HK-2 (cell line): Measurements from ENCODE around the gene COL4A2.

Experiments used
- DNase-seq: peaks from one replicate; pipeline ENCODE4 v3.0.0-alpha.2; 2018; ENCODE audit not compliant: unreplicated experiment

Gene COL4A2

GRCh38 chr13:110322126-110322827, 15.2 kb downstream of the COL4A2 start:
- no peak for DNase-seq

- DNase-seq = no peak
Observed at GRCh38 chr13:110322828-110323171, 15.7 kb downstream of the COL4A2 start.

GRCh38 chr13:110323172-110323891, 16.2 kb downstream of the COL4A2 start:
- peak; percentile 87 for DNase-seq

GRCh38 chr13:110324026-110324749, 17.1 kb downstream of the COL4A2 start:
- no peak for DNase-seq

- no peak for DNase-seq
Observed at GRCh38 chr13:110326263-110326904, 19.3 kb downstream of the COL4A2 start.

GRCh38 chr13:110327051-110327721, 20.1 kb downstream of the COL4A2 start:
- DNase-seq = peak; percentile 40

- DNase-seq = no peak
Observed at GRCh38 chr13:110328573-110328972, 21.5 kb downstream of the COL4A2 start.

GRCh38 chr13:110329258-110329657, 22.2 kb downstream of the COL4A2 start:
- no peak for DNase-seq

- no peak for DNase-seq
Observed at GRCh38 chr13:110329798-110330461, 22.8 kb downstream of the COL4A2 start.

- no peak for DNase-seq
Observed at GRCh38 chr13:110330491-110331011, 23.5 kb downstream of the COL4A2 start.

- no peak for DNase-seq
Observed at GRCh38 chr13:110331362-110331761, 24.3 kb downstream of the COL4A2 start.

GRCh38 chr13:110332750-110333149, 25.7 kb downstream of the COL4A2 start:
- DNase-seq = no peak

GRCh38 chr13:110333837-110334236, 26.8 kb downstream of the COL4A2 start:
- DNase-seq = no peak

- no peak for DNase-seq
Observed at GRCh38 chr13:110334256-110334655, 27.2 kb downstream of the COL4A2 start.

- DNase-seq = no peak
Observed at GRCh38 chr13:110334841-110335490, 27.9 kb downstream of the COL4A2 start.

- no peak for DNase-seq
Observed at GRCh38 chr13:110336108-110336507, 29.0 kb downstream of the COL4A2 start.

GRCh38 chr13:110336681-110337080, 29.6 kb downstream of the COL4A2 start:
- DNase-seq = no peak

GRCh38 chr13:110337247-110337646, 30.2 kb downstream of the COL4A2 start:
- no peak for DNase-seq

GRCh38 chr13:110338441-110339101, 31.5 kb downstream of the COL4A2 start:
- DNase-seq = no peak

GRCh38 chr13:110339263-110339662, 32.2 kb downstream of the COL4A2 start:
- no peak for DNase-seq
